PFSK-1 (cell line): ENCODE results near the gene DISP1.

Experiments
- FOXP2 ChIP-seq: optimal IDR thresholded peaks from 2 replicates; pipeline ENCODE3; 2011; ENCODE audit warnings: borderline replicate concordance, control low read depth, inconsistent platforms; ENCODE audit not compliant: insufficient read depth; ENCODE audit errors: extremely low read length, extremely low read depth
- POLR2AphosphoS5 ChIP-seq: IDR thresholded peaks from 2 replicates; pipeline ENCODE4 v1.6.1; 2012; ENCODE audit warnings: low read depth, mild to moderate bottlenecking, control low read depth, low read length, moderate library complexity
- REST ChIP-seq, 2 experiments: IDR thresholded peaks; 2 replicates each; pipeline versions ENCODE4 v1.6.1 to v1.8.0; 2011 to 2012; ENCODE audit warnings: low read depth in 2 of 2, low read length in 2 of 2, control low read depth in 1 of 2, inconsistent platforms in 1 of 2, mild to moderate bottlenecking in 1 of 2, moderate library complexity in 1 of 2; ENCODE audit not compliant: insufficient read depth in 1 of 2
- SIN3A ChIP-seq: IDR thresholded peaks from 2 replicates; pipeline ENCODE4 v1.6.1; 2012; ENCODE audit warnings: mild to moderate bottlenecking, low read length, moderate library complexity, borderline replicate concordance; ENCODE audit not compliant: insufficient read depth
- TAF1 ChIP-seq: IDR thresholded peaks from 2 replicates; pipeline ENCODE4 v1.6.1; 2012; ENCODE audit warnings: low read length, control low read depth, borderline replicate concordance; ENCODE audit not compliant: insufficient read depth

The DISP1 gene

GRCh38 chr1:222769971-222770620, 44.7 kb upstream of the DISP1 start:
- no peak for TF ChIP-seq POLR2AphosphoS5
- no peak for TF ChIP-seq TAF1
- 0 out of 4 replicates have a peak, but pooled peaks of 1 of the 2 experiments have one; percentile 22 for TF ChIP-seq REST (IDR thresholded peaks at IDR 0.05; ENCODE audit: insufficient read depth in 1 of 2, low read depth in 2 of 2, low read length in 2 of 2)

GRCh38 chr1:222772996-222773379, 41.9 kb upstream of the DISP1 start:
- TF ChIP-seq SIN3A, result peak; percentile 70; the same call in 1 of the 2 replicates
- TF ChIP-seq REST (IDR thresholded peaks at IDR 0.05; ENCODE audit: insufficient read depth in 1 of 2, low read depth in 2 of 2, low read length in 2 of 2), result 0 out of 4 replicates have a peak, but pooled peaks of 1 of the 2 experiments have one; percentile 32
- no peak for TF ChIP-seq FOXP2
- TF ChIP-seq POLR2AphosphoS5, result no peak
- TF ChIP-seq TAF1, result no peak

GRCh38 chr1:222777463-222777862, 37.4 kb upstream of the DISP1 start:
- TF ChIP-seq TAF1, result no peak
- no peak for TF ChIP-seq REST (IDR thresholded peaks at IDR 0.05; ENCODE audit: insufficient read depth in 1 of 2, low read depth in 2 of 2, low read length in 2 of 2)
- no peak for TF ChIP-seq SIN3A
- TF ChIP-seq POLR2AphosphoS5, result no peak
- TF ChIP-seq FOXP2, result no peak

GRCh38 chr1:222777977-222778376, 36.9 kb upstream of the DISP1 start:
- TF ChIP-seq REST (IDR thresholded peaks at IDR 0.05; ENCODE audit: insufficient read depth in 1 of 2, low read depth in 2 of 2, low read length in 2 of 2) (no peak), POLR2AphosphoS5 (no peak), SIN3A (no peak), FOXP2 (no peak), TAF1 (no peak)

GRCh38 chr1:222781251-222781650, 33.6 kb upstream of the DISP1 start:
- no peak for TF ChIP-seq SIN3A
- no peak for TF ChIP-seq REST (IDR thresholded peaks at IDR 0.05; ENCODE audit: insufficient read depth in 1 of 2, low read depth in 2 of 2, low read length in 2 of 2)
- TF ChIP-seq POLR2AphosphoS5, result no peak
- TF ChIP-seq FOXP2, result no peak
- TF ChIP-seq TAF1, result no peak
